Ammon's horn (tissue), 1 donor: ENCODE results near the gene GALNTL6.

Experiments used
- DNase-seq: peaks from one replicate; pipeline ENCODE4 v3.0.0-alpha.2; 2016; ENCODE audit warnings: low spot score

GALNTL6 gene

GRCh38 chr4:173074501-173074946 is 1261.3 kb downstream of the GALNTL6 start:
- peak; percentile 16 for DNase-seq

GRCh38 chr4:173076903-173077634 is 1263.9 kb downstream of the GALNTL6 start:
- no peak for DNase-seq

GRCh38 chr4:173088144-173088543 is 1274.9 kb downstream of the GALNTL6 start:
- DNase-seq = no peak
